Activated B cell treated with CpG ODN at 0.5 μM for 24 hours (primary cell): ENCODE data around the gene GLYR1. TPM values are rescaled to one million over a fixed set of nuclear protein-coding genes. Genes with fewer than 3 reads are reported as not detected.

Source experiments
- ATAC-seq: fragments of 200-7000 bp; cut with Tn5 transposase; one replicate; pipeline ENCODE4 v1.10.0; 2021; ENCODE audit warnings: low read depth, mild to moderate bottlenecking, moderate library complexity
- CTCF ChIA-PET: fragments of 350-600 bp; sonication (Branson Sonifier 250); formaldehyde crosslinking; loops from one replicate; lab custom pipeline; 2021; ENCODE audit warnings: antibody characterized with exemption; lab: Charles Lee
- POLR2A ChIA-PET: fragments of 350-600 bp; sonication (Branson Sonifier 250); formaldehyde crosslinking; loops from one replicate; lab custom pipeline; 2021; ENCODE audit warnings: antibody characterized with exemption; lab: Charles Lee
- DNase-seq: peaks from one replicate; pipeline ENCODE4 v3.0.0; 2022
- H3K27ac Mint-ChIP-seq: one replicate; pipeline ENCODE4 v1.8.0; 2020; ENCODE audit warnings: mixed read lengths
- H3K27me3 Mint-ChIP-seq: one replicate; pipeline ENCODE4 v1.8.0; 2021; ENCODE audit warnings: mixed read lengths
- H3K36me3 Mint-ChIP-seq: one replicate; pipeline ENCODE4 v1.8.0; 2021; ENCODE audit warnings: low read depth, mixed read lengths
- H3K4me1 Mint-ChIP-seq: one replicate; pipeline ENCODE4 v1.8.0; 2021; ENCODE audit warnings: mixed read lengths
- H3K4me3 Mint-ChIP-seq: one replicate; pipeline ENCODE4 v1.8.0; 2020; ENCODE audit warnings: mild to moderate bottlenecking, mixed read lengths
- H3K9me3 Mint-ChIP-seq: one replicate; pipeline ENCODE4 v1.8.0; 2020; ENCODE audit warnings: mixed read lengths
- CTCF ChIP-seq: fragments of 200-600 bp; IDR thresholded peaks from one replicate; pipeline ENCODE4 v1.8.0; 2022; ENCODE audit warnings: antibody characterized with exemption, mild to moderate bottlenecking
- intact Hi-C: fragments of 100-400 bp; cut with micrococcal nuclease; formaldehyde crosslinking; loops from one replicate; pipeline ENCODE4 v1.15.1; 2024
- total RNA-seq: library from RNA; stranded (reverse); gene quantifications from 2 replicates; pipeline ENCODE4 v1.2.3, GENCODE V29; 2022

GLYR1 gene
- total RNA-seq, 1 donor from 2014 or later: 156 TPM

DNA sequence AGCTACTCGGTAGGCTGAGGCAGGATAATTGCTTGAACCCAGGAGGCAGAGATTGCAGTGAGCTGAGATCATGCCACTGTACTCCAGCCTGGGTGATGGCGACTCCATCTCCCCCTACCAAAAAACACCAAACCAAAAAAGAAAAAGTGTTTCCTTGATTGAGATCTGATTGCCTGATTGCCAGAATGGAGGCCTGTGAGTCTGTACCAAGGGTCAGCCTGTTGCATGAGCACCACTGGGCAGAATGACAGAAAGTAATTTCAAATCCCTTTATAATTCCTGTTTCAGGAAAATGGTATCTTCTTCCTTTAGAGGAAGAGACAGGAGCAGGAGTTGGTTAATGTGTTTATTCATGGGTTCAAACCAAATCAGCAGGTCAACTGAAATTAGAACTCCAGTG, 8.7 kb upstream of the GLYR1 start:
- peaks cover 68% of the 10 kb centered on the region for H3K36me3 Mint-ChIP-seq
- no peak for ATAC-seq
- POLR2A ChIA-PET: no interaction called here

GRCh38 chr16:4855371-4855770, 8.3 kb upstream of the GLYR1 start:
- no peak overlapping the region for H3K27ac Mint-ChIP-seq
- ChIA-PET POLR2A (no interaction called here), CTCF (no interaction called here)
- peaks cover 65% of the 10 kb centered on the region for H3K36me3 Mint-ChIP-seq
- no peaks in the 10 kb centered on the region for H3K9me3 Mint-ChIP-seq
- no peak for TF ChIP-seq CTCF
- H3K4me1 Mint-ChIP-seq: peaks cover 15% of the 10 kb centered on the region
- DNase-seq (no peak), ATAC-seq (no peak)
- intact Hi-C loops: no loop called here
- no peaks in the 10 kb centered on the region for H3K27me3 Mint-ChIP-seq
- H3K4me3 Mint-ChIP-seq: no peak overlapping the region

More for the DNA sequence above, 8.7 kb upstream of the GLYR1 start:
- no peak for DNase-seq
- Mint-ChIP-seq H3K9me3 (no peaks in the 10 kb centered on the region), H3K4me3 (no peak overlapping the region), H3K27ac (no peak overlapping the region), H3K27me3 (no peaks in the 10 kb centered on the region), H3K4me1 (peaks cover 10% of the 10 kb centered on the region)
- CTCF ChIA-PET: no interaction called here
- intact Hi-C loops: no loop called here
- no peak for TF ChIP-seq CTCF

DNA sequence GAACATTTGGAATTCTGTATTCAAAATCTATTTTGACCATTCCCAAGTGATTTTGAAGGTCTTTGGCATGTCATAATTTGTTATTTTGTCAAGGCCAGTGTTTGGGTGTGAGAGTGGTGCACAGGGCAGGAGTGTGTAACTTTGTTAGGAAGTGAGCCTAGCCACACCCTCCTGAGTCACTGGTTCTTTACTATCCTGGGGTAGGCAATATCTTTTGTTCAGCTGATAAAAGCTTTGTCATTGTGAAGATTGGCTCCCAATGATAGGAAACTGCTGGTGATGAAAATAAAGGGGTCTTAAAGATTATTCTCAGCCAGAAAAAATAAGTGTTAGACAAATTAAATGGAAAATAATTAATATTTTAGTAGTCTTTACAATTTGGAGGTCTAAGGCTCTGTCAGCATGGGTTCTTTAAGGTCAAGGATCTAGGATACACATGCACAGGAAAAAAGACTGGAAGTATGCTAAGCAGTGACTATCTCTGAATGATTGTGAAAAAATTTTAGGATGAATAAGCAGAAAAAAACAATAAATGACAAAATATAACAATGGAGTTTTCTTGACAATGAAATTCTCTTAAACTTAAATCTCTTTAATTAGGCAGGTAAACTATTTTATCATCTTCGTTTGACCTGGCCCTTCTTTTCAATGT, 5.3 kb upstream of the GLYR1 start:
- DNase-seq: no peak
- H3K9me3 Mint-ChIP-seq: no peaks in the 10 kb centered on the region
- peaks cover 36% of the 10 kb centered on the region for H3K4me1 Mint-ChIP-seq
- no peak for ATAC-seq
- intact Hi-C loops: no loop called here
- TF ChIP-seq CTCF: no peak
- ChIA-PET CTCF (no interaction called here), POLR2A (no interaction called here)
- no peak overlapping the region for H3K27ac Mint-ChIP-seq
- peaks cover 43% of the 10 kb centered on the region for H3K36me3 Mint-ChIP-seq
- no peak overlapping the region for H3K4me3 Mint-ChIP-seq
- no peaks in the 10 kb centered on the region for H3K27me3 Mint-ChIP-seq

DNA sequence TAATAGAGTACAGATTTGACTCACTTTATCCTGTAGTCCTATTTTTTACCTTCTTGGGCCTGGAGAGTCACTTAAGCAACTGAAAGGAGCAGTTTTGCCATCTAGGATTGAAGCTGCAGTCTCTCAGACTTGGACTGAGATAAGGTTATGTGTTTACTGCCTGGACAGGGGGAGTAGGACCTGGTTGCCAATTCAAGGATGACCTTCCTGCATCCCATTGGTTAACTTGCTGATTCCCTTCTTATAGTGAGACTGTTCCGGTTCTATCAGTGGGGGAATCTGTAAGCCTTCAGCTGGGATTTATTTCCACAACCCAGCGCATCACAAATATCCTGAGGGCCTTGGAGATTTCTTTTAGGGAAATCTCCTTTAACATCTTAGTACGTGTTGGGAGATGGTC, 3.1 kb upstream of the GLYR1 start:
- intact Hi-C loops: no loop called here
- no peaks in the 10 kb centered on the region for H3K27me3 Mint-ChIP-seq
- ATAC-seq (no peak), DNase-seq (no peak)
- ChIA-PET POLR2A (no interaction called here), CTCF (no interaction called here)
- H3K9me3 Mint-ChIP-seq: no peaks in the 10 kb centered on the region
- H3K36me3 Mint-ChIP-seq: peaks cover 40% of the 10 kb centered on the region
- peaks cover 49% of the 10 kb centered on the region for H3K4me1 Mint-ChIP-seq
- H3K27ac Mint-ChIP-seq: no peak overlapping the region
- H3K4me3 Mint-ChIP-seq: no peak overlapping the region
- TF ChIP-seq CTCF: no peak

GRCh38 chr16:4847774-4848587, 893 bp upstream of the GLYR1 start:
- H3K4me1 Mint-ChIP-seq: peaks cover 53% of the 10 kb centered on the region
- ATAC-seq: peak; percentile 11
- POLR2A ChIA-PET: interaction anchor here (0.6 to 3.0 kb wide), 7 partner anchors 9 to 310 kb away, joined by 3 to 15 read pairs (median 5); partner anchors contain the start of genes ANKS3, CDIP1, DNAAF8 and ROGDI

More at GRCh38 chr16:4847774-4848587, 893 bp upstream of the GLYR1 start:
- Mint-ChIP-seq H3K27me3 (no peaks in the 10 kb centered on the region), H3K4me3 (peak overlapping the region; percentile 87), H3K9me3 (no peaks in the 10 kb centered on the region), H3K36me3 (peaks cover 39% of the 10 kb centered on the region), H3K27ac (peak overlapping the region; percentile 92)
- intact Hi-C loops: loop anchor here (1.0 to 5.0 kb wide), 10 partner anchors 46 to 436 kb away; partner anchors contain the start of genes ALG1, ANKS3, DNAAF8 and MGRN1
- CTCF ChIA-PET: interaction anchor here (1.5 kb wide), 1 partner anchor 113 kb away, joined by 4 read pairs; the partner anchor contains the start of genes ANKS3 and DNAAF8
- peak; percentile 63 for DNase-seq
- no peak for TF ChIP-seq CTCF
